Loucy (cell line): ENCODE measurements around the gene INHBB.

Source experiments
- CTCF ChIP-seq: fragments of 200-600 bp; sonication (generic); conservative IDR thresholded peaks from 2 replicates; pipeline ENCODE4 v1.5.1; 2014; ENCODE audit warnings: mild to moderate bottlenecking, antibody characterized with exemption, low read length
- EZH2phosphoT487 ChIP-seq: fragments of 200-600 bp; IDR thresholded peaks from 2 replicates; pipeline ENCODE4 v1.6.1; 2018; ENCODE audit warnings: antibody characterized with exemption, mild to moderate bottlenecking, moderate library complexity, borderline replicate concordance

GRCh38 chr2:120326066-120326465 lies 19.9 kb upstream of the INHBB start:
- TF ChIP-seq CTCF (no peak), EZH2phosphoT487 (no peak)
